Superior temporal gyrus (tissue), 1 donor: Measurements from ENCODE around the gene SLC27A6.

Experiments used
- DNase-seq: peaks from one replicate; pipeline ENCODE4 v3.0.0-alpha.2; 2016; ENCODE audit errors: extremely low spot score

SLC27A6 gene

GRCh38 chr5:129063483-129064113, 98.3 kb downstream of the SLC27A6 start:
- peak; percentile 71 for DNase-seq

GRCh38 chr5:129065721-129066120, 100.4 kb downstream of the SLC27A6 start:
- no peak for DNase-seq

GRCh38 chr5:129067745-129068144, 102.5 kb downstream of the SLC27A6 start:
- DNase-seq = no peak

- DNase-seq = peak; percentile 56
Observed at GRCh38 chr5:129069292-129069691, 104.0 kb downstream of the SLC27A6 start.

DNA sequence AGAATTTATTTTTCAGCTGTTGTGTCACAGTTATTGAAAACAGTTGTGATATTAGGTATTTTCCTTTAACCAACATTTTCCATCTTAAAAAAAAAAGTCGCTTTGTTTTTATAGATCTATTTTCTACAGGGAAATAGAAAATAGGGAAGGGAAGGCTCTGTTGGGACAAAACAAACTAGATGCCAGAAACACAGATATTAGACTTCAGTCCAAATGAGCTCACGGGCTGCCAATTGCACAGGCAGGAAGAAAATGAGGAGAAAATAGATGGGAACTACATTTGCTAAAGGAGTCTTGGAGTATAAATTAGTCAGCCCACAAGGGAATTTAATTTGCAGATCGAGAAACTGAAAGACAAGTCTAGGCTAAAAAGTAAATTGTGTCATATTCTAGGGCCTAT, 107.8 kb downstream of the SLC27A6 start:
- DNase-seq = no peak

- no peak for DNase-seq
Observed at GRCh38 chr5:129074903-129075302, 109.6 kb downstream of the SLC27A6 start.

- no peak for DNase-seq
Observed at GRCh38 chr5:129077433-129078075, 112.3 kb downstream of the SLC27A6 start.

GRCh38 chr5:129078247-129078646, 113.0 kb downstream of the SLC27A6 start:
- no peak for DNase-seq

- DNase-seq = no peak
Observed at GRCh38 chr5:129078660-129079059, 113.4 kb downstream of the SLC27A6 start.

DNA sequence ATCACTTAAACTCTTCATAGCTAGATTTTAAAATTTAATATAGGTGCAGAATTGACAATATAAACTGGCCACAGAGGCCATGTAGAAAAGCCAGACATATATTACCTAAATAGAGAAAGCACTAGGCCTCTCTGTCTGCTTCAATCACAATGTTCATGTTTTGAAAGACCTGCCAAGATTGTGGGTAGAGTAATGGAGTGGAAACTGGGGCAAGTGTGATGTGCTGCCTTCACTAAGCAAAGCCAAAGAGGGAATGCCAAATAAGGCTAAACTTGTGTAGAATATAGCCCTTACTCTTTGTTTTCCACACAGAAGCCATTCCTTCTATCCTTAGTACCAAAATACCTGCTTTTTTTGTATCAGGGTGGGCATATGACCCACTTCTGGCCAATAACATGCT, 114.2 kb downstream of the SLC27A6 start:
- DNase-seq = no peak

- DNase-seq = no peak
Observed at GRCh38 chr5:129080766-129081165, 115.5 kb downstream of the SLC27A6 start.

DNA sequence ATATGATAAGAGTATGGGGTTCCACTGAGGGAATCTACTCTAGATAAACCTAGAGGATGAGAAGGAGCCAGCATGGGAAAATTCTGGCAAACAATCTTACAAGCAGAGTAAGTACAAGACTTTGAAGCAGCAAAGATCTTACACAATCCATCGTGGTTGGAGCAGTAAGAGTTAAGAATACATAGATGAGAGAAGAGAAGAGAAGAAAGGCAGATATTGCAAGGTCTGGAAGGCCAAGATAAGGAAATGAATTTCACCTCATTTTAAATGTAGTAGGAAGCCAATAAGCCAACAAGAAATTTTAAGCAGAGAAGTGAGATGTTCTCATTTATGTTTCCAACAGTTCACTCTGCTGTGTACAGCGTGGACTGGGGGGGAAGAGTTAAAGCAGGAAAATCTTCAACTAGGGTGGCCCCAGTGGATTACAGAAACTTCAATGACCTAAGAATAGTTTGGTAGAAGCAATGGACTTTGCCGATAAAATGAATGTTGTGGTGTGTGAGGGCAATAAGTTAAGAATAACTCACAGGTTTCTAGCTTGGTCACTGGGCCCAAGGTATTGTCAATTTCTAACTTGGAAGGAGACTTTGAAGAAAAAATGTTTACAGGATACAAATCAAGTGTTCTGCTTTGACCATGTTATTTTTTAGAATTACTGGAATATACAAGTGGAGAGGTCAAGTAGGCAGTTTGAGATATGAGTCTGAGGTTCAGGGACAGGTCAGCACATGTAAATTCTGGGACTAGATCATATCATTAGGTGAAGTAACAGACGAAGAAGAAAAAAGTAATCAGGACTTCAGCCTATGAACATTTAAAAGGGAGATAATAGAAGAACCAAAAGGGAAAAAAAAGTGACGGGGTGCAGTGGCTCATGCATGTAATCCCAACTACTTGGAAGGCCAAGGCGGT, 117.2 kb downstream of the SLC27A6 start:
- no peak for DNase-seq
